Testis (tissue), 2 donors: ENCODE measurements around the gene POLN.

Experiments used
- CTCF ChIP-seq, 3 experiments: fragments of 450-650 bp in 2 of 3; fragments of 200-600 bp in 1 of 3; sonication (generic) in 1 of 3; IDR thresholded peaks; one replicate each; pipeline ENCODE4 v1.5.1; 2016 to 2019; ENCODE audit warnings: antibody characterized with exemption in 3 of 3, mild to moderate bottlenecking in 2 of 3, moderate library complexity in 1 of 3
- POLR2A ChIP-seq: fragments of 450-650 bp; IDR thresholded peaks from one replicate; pipeline ENCODE4 v1.6.1; 2017; ENCODE audit warnings: antibody characterized with exemption, mild to moderate bottlenecking, moderate library complexity

GRCh38 chr4:2264481-2265041, 22.6 kb upstream of the POLN start:
- TF ChIP-seq POLR2A: no peak
- no peak for TF ChIP-seq CTCF (IDR thresholded peaks at IDR 0.05)
